ENCODE results near the gene SEC11A. TPM values are rescaled to one million over a fixed set of nuclear protein-coding genes. Genes with fewer than 3 reads are reported as not detected.

Gene SEC11A
- total RNA-seq, 1 donor = 292 TPM

GRCh38 chr15:84633311-84634227 lies 82.4 kb downstream of the SEC11A start:
- TF ChIP-seq CTCF (IDR thresholded peaks at IDR 0.05; ENCODE audit: insufficient read depth, low read length) = no peak
- DNase-seq (ENCODE audit: low read depth) = peak; percentile 64
- H3K4me3 ChIP-seq (ENCODE audit: low read depth, low read length) = peak overlapping the region; percentile 86

- no peak for DNase-seq (ENCODE audit: low read depth)
- no peak for TF ChIP-seq CTCF (IDR thresholded peaks at IDR 0.05; ENCODE audit: insufficient read depth, low read length)
These were observed 84.2 kb downstream of the SEC11A start for GRCh38 chr15:84631706-84632272.

GRCh38 chr15:84629033-84629432 lies 86.9 kb downstream of the SEC11A start:
- no peak for DNase-seq (ENCODE audit: low read depth)
- H3K4me3 ChIP-seq (ENCODE audit: low read depth, low read length) = no peak overlapping the region
- TF ChIP-seq CTCF (IDR thresholded peaks at IDR 0.05; ENCODE audit: insufficient read depth, low read length) = no peak

More at GRCh38 chr15:84631706-84632272, 84.2 kb downstream of the SEC11A start:
- peak overlapping the region; percentile 86 for H3K4me3 ChIP-seq (ENCODE audit: low read depth, low read length)

- H3K4me3 ChIP-seq (ENCODE audit: low read depth, low read length) = no peak overlapping the region
- DNase-seq (ENCODE audit: low read depth) = no peak
- no peak for TF ChIP-seq CTCF (IDR thresholded peaks at IDR 0.05; ENCODE audit: insufficient read depth, low read length)
These were observed 90.8 kb downstream of the SEC11A start for GRCh38 chr15:84625123-84625522.

- no peak for TF ChIP-seq CTCF (IDR thresholded peaks at IDR 0.05; ENCODE audit: insufficient read depth, low read length)
These were observed 91.6 kb downstream of the SEC11A start for GRCh38 chr15:84624359-84624758.

GRCh38 chr15:84621358-84621979 lies 94.5 kb downstream of the SEC11A start:
- no peak overlapping the region for H3K4me3 ChIP-seq (ENCODE audit: low read depth, low read length)
- no peak for TF ChIP-seq CTCF (IDR thresholded peaks at IDR 0.05; ENCODE audit: insufficient read depth, low read length)

More at GRCh38 chr15:84624359-84624758, 91.6 kb downstream of the SEC11A start:
- no peak overlapping the region for H3K4me3 ChIP-seq (ENCODE audit: low read depth, low read length)
- DNase-seq (ENCODE audit: low read depth) = no peak

More at GRCh38 chr15:84621358-84621979, 94.5 kb downstream of the SEC11A start:
- no peak for DNase-seq (ENCODE audit: low read depth)

All from fibroblast of the aortic adventitia (primary cell).